GM12891 (cell line): ENCODE results near the gene PHETA2.
A peak's percentile ranks its signal among the peaks of the same experiment; 100 is the strongest.

Source experiments
- DNase-seq: peaks from one replicate; pipeline ENCODE4 v3.0.0; 2011; ENCODE audit warnings: low spot score; ENCODE audit not compliant: insufficient read length
- FAIRE-seq: peaks from 2 replicates; lab custom pipeline; 2011; peaks lifted over from hg19 to GRCh38; lab: Jason Lieb, UNC
- PAX5 ChIP-seq: IDR thresholded peaks from 2 replicates; pipeline ENCODE4 v1.6.1; 2011; ENCODE audit warnings: low read length, moderate library complexity, mild to moderate bottlenecking; ENCODE audit not compliant: insufficient read depth, severe bottlenecking
- POLR2A ChIP-seq: IDR thresholded peaks from 2 replicates; pipeline ENCODE4 v1.6.1; 2011; ENCODE audit warnings: low read depth, low read length, control low read depth
- POLR2AphosphoS5 ChIP-seq: IDR thresholded peaks from 2 replicates; pipeline ENCODE4 v1.6.1; 2011; ENCODE audit warnings: low read depth, low read length, control low read depth
- POU2F2 ChIP-seq: IDR thresholded peaks from 2 replicates; pipeline ENCODE4 v1.6.1; 2011; ENCODE audit warnings: low read depth, mild to moderate bottlenecking, control low read depth, low read length, moderate library complexity
- SPI1 ChIP-seq: IDR thresholded peaks from 2 replicates; pipeline ENCODE4 v1.6.1; 2011; ENCODE audit warnings: low read depth, low read length, control low read depth
- TAF1 ChIP-seq: IDR thresholded peaks from 2 replicates; pipeline ENCODE4 v1.6.1; 2011; ENCODE audit warnings: low read depth, low read length, control low read depth

PHETA2 gene

DNA sequence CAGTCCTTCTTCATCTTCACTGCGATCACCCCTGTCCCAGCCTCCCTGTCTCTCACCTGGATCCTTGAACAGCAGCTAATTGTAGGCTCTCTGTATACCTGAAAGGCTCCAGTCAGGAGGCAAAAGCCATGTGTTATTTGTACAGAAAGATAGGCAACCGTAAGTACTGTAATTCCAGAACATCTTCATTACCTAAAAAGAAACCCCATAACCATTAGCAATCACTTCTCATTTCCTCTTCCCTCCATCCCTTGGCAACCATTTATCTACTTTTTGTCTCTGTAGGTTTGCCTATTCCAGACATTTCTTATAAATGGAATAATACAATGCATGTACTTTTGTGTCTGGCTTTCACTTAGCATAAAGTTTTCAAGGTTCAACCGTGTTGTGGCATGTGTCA, 21.3 kb upstream of the PHETA2 start:
- no peak for DNase-seq
- FAIRE-seq = no peak
- TF ChIP-seq POLR2AphosphoS5 (no peak), PAX5 (no peak), SPI1 (peak; percentile 44; the same call in 1 of the 2 replicates)

DNA sequence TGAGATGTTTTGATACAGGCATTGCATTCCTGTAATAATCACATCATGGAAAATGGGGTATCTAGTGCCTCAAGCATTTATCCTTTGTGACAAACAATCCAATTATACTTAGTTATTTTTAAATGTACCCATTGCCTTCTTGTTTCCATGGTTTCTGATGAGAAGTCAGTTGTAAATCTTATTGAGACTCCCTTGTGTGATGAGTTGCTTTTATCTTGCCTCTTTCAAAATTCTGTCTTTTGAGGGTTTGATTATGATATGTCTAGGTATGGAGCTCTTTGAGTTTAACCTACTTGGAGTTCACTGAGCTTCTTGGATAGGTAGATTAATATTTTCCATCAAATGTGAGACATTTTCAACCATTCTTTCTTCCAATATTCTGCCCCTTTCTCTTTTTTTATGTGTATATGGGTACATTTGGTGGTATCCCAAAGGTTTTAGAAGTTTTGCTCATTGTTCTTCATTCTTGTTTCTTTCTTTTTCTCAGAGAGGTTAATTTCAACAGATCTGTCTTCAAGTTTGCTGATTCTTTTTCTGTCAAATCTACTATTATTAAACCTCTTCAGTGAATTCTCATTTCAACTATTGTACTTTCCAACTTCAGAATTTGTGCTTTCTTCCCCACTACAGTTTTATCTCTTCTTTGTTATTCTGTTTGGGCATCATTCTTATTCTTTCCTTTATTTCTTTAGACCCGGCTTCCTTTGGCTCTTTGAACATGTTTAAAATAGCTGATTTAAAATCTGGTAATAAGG, 17.1 kb upstream of the PHETA2 start:
- no peak for DNase-seq
- no peak for TF ChIP-seq SPI1
- TF ChIP-seq POU2F2 = no peak
- TF ChIP-seq POLR2AphosphoS5 = no peak
- TF ChIP-seq PAX5 = no peak
- no peak for TF ChIP-seq TAF1
- no peak for TF ChIP-seq POLR2A
- no peak for FAIRE-seq

DNA sequence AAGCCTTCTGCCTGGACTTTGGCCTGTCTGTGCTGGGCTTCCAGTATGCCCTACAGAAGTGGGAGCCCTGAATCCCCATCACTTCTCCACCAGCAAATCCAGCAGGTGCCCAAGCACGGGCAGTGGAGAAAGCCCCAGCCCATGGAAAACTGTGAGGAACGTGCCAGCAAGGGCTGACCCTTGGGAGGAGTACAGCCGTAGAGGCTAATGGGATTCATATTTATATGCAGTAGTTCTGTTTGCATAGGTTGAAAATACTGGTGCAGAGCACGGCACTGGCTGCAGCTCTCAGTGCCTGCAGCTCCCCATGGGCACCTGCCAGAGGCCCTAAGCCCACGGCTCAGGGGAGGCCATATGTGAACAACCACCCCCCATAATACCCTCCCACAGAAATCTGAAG, 13.6 kb upstream of the PHETA2 start:
- FAIRE-seq (no peak), DNase-seq (no peak)
- TF ChIP-seq POLR2A (no peak), POU2F2 (no peak), POLR2AphosphoS5 (no peak), PAX5 (no peak), SPI1 (no peak), TAF1 (no peak)

DNA sequence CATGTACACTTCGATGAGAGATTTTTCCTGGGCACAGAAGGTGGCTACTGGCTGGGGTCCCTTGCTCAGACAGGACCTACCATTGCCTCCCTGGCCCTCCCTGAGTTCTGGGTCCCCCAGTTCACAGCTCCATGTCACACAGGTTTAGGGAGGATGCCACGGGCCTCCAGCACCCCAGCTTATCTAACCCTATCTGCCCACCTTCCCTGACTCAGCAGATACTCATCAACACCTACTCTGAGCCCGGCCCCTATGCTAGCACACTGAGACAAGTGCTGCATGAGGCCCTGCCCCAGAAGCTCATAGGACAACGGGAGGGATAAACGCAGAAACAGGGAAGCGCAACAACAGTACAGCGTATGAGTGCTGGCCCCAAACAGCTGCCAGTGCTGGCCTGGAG, 13.0 kb upstream of the PHETA2 start:
- TF ChIP-seq POLR2AphosphoS5 = no peak
- no peak for TF ChIP-seq SPI1
- no peak for TF ChIP-seq POU2F2
- no peak for TF ChIP-seq TAF1
- no peak for TF ChIP-seq PAX5
- no peak for TF ChIP-seq POLR2A
- DNase-seq = no peak
- no peak for FAIRE-seq

DNA sequence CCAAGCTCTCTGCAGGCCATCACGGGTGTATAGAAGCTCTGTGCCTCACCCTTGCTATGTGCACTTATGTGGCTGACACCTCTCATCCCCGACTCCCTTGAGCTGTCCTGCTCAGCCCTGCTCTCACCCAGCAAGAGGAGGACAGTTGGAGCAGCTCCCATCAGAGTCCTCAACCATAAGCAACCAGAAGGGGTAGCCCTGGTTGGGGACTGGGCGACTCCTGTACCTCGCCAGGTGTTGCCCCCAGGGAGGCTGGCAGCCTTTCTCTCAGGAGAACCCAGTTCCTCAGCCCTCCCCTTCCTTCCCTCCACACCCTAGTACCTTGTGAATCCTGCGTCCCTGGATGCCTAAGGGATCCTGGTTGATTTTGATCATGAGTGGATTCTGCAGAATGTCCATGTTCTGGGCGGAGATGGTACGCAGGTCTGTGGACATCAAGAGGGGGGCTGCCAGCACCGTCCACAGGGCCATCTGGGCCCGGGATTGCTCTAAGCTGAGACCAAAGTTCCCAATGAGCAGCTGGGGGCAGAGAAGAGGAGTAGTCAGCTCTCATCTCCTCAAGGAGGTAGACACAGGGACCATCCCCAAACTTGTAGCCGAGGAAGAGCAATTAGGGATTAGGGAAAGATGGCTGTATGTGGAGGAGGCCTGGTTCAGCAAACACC, 11.4 kb upstream of the PHETA2 start:
- DNase-seq = no peak
- no peak for FAIRE-seq

DNA sequence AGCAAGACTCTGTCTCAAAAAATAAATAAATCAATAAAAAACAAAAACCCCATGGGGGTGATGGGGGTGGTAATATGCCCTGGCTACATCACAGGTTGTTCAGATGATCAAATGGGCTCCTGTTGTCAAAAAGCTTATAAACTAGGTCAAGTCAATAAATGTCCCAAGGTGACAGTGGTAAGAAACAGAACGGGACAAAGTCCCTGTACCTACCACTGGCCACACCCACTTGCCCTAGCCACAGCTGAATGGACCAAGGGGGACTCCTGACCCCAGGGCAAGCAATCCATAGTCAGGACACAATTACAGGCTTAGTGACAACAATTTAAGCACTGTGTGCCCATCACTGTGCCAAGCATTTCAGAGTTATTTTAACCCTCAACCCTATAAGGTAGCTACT, 9.4 kb upstream of the PHETA2 start:
- no peak for DNase-seq

More for the DNA sequence above, 11.4 kb upstream of the PHETA2 start:
- TF ChIP-seq TAF1 = no peak
- TF ChIP-seq SPI1 = no peak
- TF ChIP-seq POLR2AphosphoS5 = no peak
- TF ChIP-seq POLR2A = no peak
- TF ChIP-seq PAX5 = no peak
- no peak for TF ChIP-seq POU2F2

DNA sequence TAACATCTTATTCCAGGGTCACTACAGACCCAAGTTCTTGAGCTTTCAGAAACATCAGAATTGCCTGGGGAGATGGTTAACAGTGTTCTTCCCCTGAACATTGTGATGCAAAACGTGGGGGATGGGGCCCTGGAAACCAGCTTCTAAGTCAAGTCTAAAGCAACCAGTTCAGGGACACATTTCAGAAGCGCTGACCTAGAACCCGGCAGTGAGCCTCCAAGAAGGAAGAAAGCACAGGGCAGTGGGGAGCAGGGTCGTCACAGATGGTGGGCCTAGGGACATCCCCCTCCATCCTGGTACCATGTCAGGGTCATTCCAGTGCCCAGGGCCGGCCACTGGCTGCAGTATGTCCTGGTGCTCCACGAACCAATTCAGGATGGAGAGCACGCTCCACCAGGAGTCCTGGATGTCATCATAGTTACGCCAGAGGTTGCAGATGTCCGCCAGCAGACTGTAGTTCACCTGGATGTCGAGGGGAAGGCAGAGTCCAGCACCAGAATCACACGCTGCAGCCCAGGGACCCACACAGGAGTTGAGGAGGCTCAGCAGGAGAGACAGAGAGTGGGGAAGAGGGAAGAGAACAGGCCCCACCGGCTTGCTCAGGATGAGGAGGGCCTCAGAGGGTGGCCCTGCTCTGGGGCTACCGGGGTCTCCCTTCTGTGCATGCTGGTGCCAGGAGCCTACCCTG, 8.5 kb upstream of the PHETA2 start:
- TF ChIP-seq POLR2A = no peak
- TF ChIP-seq POLR2AphosphoS5 = no peak
- no peak for TF ChIP-seq PAX5
- TF ChIP-seq POU2F2 = no peak
- no peak for TF ChIP-seq TAF1
- TF ChIP-seq SPI1 = no peak
- DNase-seq = no peak
- no peak for FAIRE-seq

More for the DNA sequence above, 9.4 kb upstream of the PHETA2 start:
- TF ChIP-seq POU2F2 = no peak
- TF ChIP-seq POLR2AphosphoS5 = no peak
- no peak for TF ChIP-seq SPI1
- no peak for TF ChIP-seq TAF1
- TF ChIP-seq POLR2A = no peak
- no peak for FAIRE-seq

DNA sequence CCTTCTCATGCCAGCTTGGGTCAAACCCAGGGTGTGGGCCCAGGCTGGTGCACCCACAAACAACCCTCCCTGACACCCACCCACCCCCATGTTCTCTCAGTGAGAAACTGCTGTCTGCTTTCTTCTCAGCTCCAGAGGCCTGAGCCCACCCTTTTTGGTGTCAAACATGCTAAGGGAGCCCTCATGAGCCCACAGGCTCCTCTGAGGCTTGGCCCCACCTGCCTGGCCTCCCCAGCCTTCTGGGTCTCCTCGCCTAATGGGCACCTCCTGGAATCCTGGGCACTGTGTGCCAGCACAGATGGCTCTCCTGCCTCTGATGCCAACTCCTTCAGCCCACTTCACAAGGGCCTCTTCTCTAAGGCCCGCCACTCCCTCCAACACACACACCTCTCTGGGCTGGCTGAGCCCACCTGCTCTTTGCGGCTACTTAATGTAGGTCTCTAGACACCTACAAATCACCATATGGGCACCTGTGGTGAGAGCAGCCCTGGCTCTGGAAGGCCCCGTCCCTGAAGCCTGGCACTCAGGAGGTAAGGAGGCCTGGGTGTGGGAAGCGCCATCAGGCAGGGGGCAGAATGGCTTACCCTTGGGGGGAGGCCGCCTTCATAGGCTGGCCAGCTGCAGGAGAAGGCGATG, 7.8 kb upstream of the PHETA2 start:
- no peak for FAIRE-seq
- no peak for DNase-seq
- no peak for TF ChIP-seq SPI1
- TF ChIP-seq PAX5 = no peak
- no peak for TF ChIP-seq POLR2A
- no peak for TF ChIP-seq POLR2AphosphoS5
- TF ChIP-seq TAF1 = no peak
- no peak for TF ChIP-seq POU2F2

DNA sequence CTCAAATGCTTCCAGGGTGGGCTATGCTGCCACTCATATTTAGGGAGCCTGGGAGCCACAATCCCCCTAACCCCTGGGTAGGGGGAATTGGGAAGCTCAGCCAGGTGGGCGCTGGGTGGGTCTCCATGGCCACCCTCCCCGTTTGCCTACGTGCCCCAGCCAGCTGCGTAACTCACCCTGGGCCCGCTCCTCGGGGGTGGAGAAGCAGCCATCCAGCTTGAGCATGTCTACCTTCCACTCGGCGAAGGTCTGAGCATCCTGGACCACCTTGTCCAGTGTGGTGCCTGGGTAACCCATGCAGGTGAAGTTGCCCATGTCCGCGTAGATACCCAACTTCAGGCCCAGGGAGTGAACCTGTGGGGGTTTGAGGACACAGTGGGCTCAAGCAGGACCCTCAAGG, 7.1 kb upstream of the PHETA2 start:
- FAIRE-seq (no peak), DNase-seq (no peak)
- TF ChIP-seq TAF1 = no peak
- TF ChIP-seq PAX5 = no peak
- no peak for TF ChIP-seq SPI1
- TF ChIP-seq POLR2A = no peak
- TF ChIP-seq POU2F2 = no peak
- no peak for TF ChIP-seq POLR2AphosphoS5
